Measurements from ENCODE around the gene ZNF277.
"Not testable (repeated sequence)": the region's sequence is repeated elsewhere in the genome, so short reads cannot be mapped to it uniquely, and the experiment has no call there.

Gene ZNF277

DNA sequence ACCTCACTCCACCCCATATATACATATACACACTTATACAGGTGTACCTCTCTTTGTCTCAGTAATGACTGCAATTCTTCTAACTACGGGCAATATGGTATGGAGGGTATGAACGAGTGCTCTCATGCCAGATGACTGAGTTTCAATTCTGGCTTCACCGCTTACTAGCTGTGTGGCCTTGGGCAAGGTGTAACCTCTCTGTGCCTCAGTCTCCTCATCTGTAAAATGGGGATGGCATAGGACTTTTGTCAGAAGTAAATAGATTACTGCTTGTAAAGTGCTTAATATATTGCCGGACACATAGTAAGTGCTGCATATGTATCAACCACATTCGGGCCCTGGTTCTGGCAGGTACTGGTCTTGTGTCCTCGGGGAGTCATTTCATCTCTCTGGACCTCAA is 183.7 kb downstream of the ZNF277 start:
- DNase-seq (ENCODE audit: low read depth, low spot score), result no peak

DNA sequence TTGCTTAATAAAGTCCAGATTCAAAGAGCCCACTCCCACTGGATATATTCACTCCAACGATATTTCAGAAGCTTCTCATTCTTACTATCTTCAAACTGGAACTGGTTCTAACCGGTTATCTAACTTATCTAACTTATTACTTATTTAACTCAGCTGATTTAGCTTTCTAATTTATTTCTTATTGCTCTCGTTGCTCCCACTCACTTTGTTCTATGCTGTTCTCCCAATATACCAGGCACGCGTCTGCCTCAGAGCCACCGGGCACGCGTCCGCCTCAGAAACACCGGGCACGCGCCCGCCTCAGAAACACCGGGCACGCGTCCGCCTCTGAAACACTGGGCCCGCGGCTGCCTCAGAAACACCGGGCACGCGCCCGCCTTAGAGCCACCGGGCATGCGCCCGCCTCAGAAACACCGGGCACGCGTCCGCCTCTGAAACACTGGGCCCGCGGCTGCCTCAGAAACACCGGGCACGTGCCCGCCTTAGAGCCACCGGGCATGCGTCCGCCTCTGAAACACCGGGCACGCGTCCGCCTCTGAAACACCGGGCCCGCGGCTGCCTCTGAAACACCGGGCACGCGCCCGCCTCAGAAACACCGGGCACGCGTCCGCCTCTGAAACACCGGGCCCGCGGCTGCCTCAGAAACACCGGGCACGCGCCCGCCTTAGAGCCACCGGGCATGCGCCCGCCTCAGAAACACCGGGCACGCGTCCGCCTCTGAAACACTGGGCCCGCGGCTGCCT is 184.8 kb downstream of the ZNF277 start:
- not testable (repeated sequence) for DNase-seq (ENCODE audit: low read depth, low spot score)

DNA sequence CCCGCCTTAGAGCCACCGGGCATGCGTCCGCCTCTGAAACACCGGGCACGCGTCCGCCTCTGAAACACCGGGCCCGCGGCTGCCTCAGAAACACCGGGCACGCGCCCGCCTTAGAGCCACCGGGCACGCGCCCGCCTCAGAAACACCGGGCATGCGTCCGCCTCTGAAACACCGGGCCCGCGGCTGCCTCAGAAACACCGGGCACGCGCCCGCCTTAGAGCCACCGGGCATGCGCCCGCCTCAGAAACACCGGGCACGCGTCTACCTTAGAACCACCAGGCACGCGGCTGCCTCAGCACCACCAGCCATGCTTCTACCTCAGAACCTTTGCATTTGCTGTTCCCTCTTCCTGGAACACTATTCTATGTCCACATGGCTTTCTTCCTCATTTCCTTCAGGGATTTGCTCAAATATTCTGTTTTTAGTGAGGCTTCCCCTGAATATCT is 185.4 kb downstream of the ZNF277 start:
- not testable (repeated sequence) for DNase-seq (ENCODE audit: low read depth, low spot score)

Data from smooth muscle cell of the brain vasculature (primary cell).